GM19395 (cell line): ENCODE results near the gene ALPK3.

Source experiments
- ATAC-seq: cut with Tn5 transposase; IDR thresholded peaks from one replicate; pipeline ENCODE4 v1.9.1; 2021; ENCODE audit warnings: mild to moderate bottlenecking, moderate library complexity; ENCODE audit not compliant: unreplicated experiment

The ALPK3 gene

GRCh38 chr15:84821501-84822021 is 4.4 kb downstream of the ALPK3 start:
- no peak for ATAC-seq

- no peak for ATAC-seq
Measured at GRCh38 chr15:84822653-84823281, 5.6 kb downstream of the ALPK3 start.

GRCh38 chr15:84823282-84823878 is 6.2 kb downstream of the ALPK3 start:
- no peak for ATAC-seq

GRCh38 chr15:84824260-84825007 is 7.3 kb downstream of the ALPK3 start:
- ATAC-seq = no peak

- ATAC-seq = no peak
Measured at GRCh38 chr15:84826369-84826823, 9.2 kb downstream of the ALPK3 start.

- ATAC-seq = no peak
Measured at GRCh38 chr15:84827246-84827645, 10.1 kb downstream of the ALPK3 start.

- no peak for ATAC-seq
Measured at GRCh38 chr15:84828086-84828908, 11.1 kb downstream of the ALPK3 start.

GRCh38 chr15:84829428-84829827 is 12.3 kb downstream of the ALPK3 start:
- ATAC-seq = no peak

GRCh38 chr15:84830036-84830435 is 12.9 kb downstream of the ALPK3 start:
- no peak for ATAC-seq

GRCh38 chr15:84831028-84831427 is 13.9 kb downstream of the ALPK3 start:
- no peak for ATAC-seq

GRCh38 chr15:84831613-84832012 is 14.5 kb downstream of the ALPK3 start:
- ATAC-seq = no peak

- no peak for ATAC-seq
Measured at GRCh38 chr15:84832448-84833040, 15.4 kb downstream of the ALPK3 start.

GRCh38 chr15:84833447-84834228 is 16.5 kb downstream of the ALPK3 start:
- no peak for ATAC-seq

GRCh38 chr15:84834229-84834955 is 17.2 kb downstream of the ALPK3 start:
- ATAC-seq = no peak

- ATAC-seq = no peak
Measured at GRCh38 chr15:84834969-84835368, 17.8 kb downstream of the ALPK3 start.

GRCh38 chr15:84835661-84836337 is 18.6 kb downstream of the ALPK3 start:
- no peak for ATAC-seq

- no peak for ATAC-seq
Measured at GRCh38 chr15:84836844-84837243, 19.7 kb downstream of the ALPK3 start.

- ATAC-seq = no peak
Measured at GRCh38 chr15:84839714-84840113, 22.6 kb downstream of the ALPK3 start.

- no peak for ATAC-seq
Measured at GRCh38 chr15:84840255-84840654, 23.1 kb downstream of the ALPK3 start.
